HEK293T (cell line): ENCODE data around the gene PLB1.

ENCODE experiments used
- CTCF ChIA-PET: fragments of 350-600 bp; formaldehyde crosslinking; extraction: SDS; loops from one replicate; lab custom pipeline; 2021; ENCODE audit warnings: antibody characterized with exemption, inconsistent platforms; lab: Yijun Ruan, JAX
- POLR2A ChIA-PET: fragments of 350-600 bp; formaldehyde crosslinking; extraction: SDS; loops from one replicate; lab custom pipeline; 2020; ENCODE audit warnings: antibody characterized with exemption, inconsistent platforms; lab: Yijun Ruan, JAX
- DNase-seq: peaks from one replicate; pipeline ENCODE4 v3.0.0; 2012; ENCODE audit warnings: mixed read lengths; ENCODE audit errors: extremely low spot score
- ARNT ChIP-seq: fragments of 450-650 bp; IDR thresholded peaks from 2 replicates; pipeline ENCODE4 v1.6.1; 2017; ENCODE audit warnings: mild to moderate bottlenecking
- BHLHE40 ChIP-seq: fragments of 450-650 bp; IDR thresholded peaks from 2 replicates; pipeline ENCODE4 v1.6.1; 2016; ENCODE audit warnings: mild to moderate bottlenecking, moderate library complexity, borderline replicate concordance
- CTBP1 ChIP-seq: fragments of 450-650 bp; IDR thresholded peaks from 2 replicates; pipeline ENCODE4 v1.6.1; 2016; ENCODE audit warnings: borderline replicate concordance
- ELF4 ChIP-seq: fragments of 450-650 bp; IDR thresholded peaks from 2 replicates; pipeline ENCODE4 v1.6.1; 2017; ENCODE audit warnings: antibody characterized with exemption
- FOXA1 ChIP-seq: fragments of 450-650 bp; IDR thresholded peaks from 2 replicates; pipeline ENCODE4 v1.6.1; 2016; ENCODE audit warnings: mild to moderate bottlenecking
- FOXK2 ChIP-seq: fragments of 450-650 bp; IDR thresholded peaks from 2 replicates; pipeline ENCODE4 v1.6.1; 2016; ENCODE audit warnings: mild to moderate bottlenecking
- FOXM1 ChIP-seq: fragments of 450-650 bp; IDR thresholded peaks from 2 replicates; pipeline ENCODE4 v1.6.1; 2017; ENCODE audit warnings: mild to moderate bottlenecking, borderline replicate concordance
- HDGF ChIP-seq: fragments of 450-650 bp; IDR thresholded peaks from 2 replicates; pipeline ENCODE4 v1.6.1; 2017; ENCODE audit warnings: antibody characterized with exemption, borderline replicate concordance
- L3MBTL2 ChIP-seq: fragments of 450-650 bp; conservative IDR thresholded peaks from 2 replicates; pipeline ENCODE4 v1.6.1; 2016; ENCODE audit warnings: mild to moderate bottlenecking
- LEF1 ChIP-seq: fragments of 450-650 bp; IDR thresholded peaks from 2 replicates; pipeline ENCODE4 v1.6.1; 2017; ENCODE audit warnings: mild to moderate bottlenecking, borderline replicate concordance
- NFRKB ChIP-seq: fragments of 450-650 bp; IDR thresholded peaks from 2 replicates; pipeline ENCODE4 v1.6.1; 2016; ENCODE audit warnings: mild to moderate bottlenecking, moderate library complexity
- SP1 ChIP-seq: fragments of 450-650 bp; IDR thresholded peaks from 2 replicates; pipeline ENCODE4 v1.6.1; 2017
- SUZ12 ChIP-seq: fragments of 450-650 bp; IDR thresholded peaks from 2 replicates; pipeline ENCODE4 v1.6.1; 2016; ENCODE audit warnings: mild to moderate bottlenecking
- TARDBP ChIP-seq: fragments of 450-650 bp; IDR thresholded peaks from 2 replicates; pipeline ENCODE4 v1.6.1; 2016
- ZNF384 ChIP-seq: fragments of 450-650 bp; IDR thresholded peaks from 2 replicates; pipeline ENCODE4 v1.6.1; 2016
- TF ChIP-seq, protein P1 (sequence below): fragments of 450-650 bp; IDR thresholded peaks from 2 replicates; pipeline ENCODE4 v1.6.1; 2016

The PLB1 gene

GRCh38 chr2:28552045-28552823 lies 56.4 kb downstream of the PLB1 start:
- no peak for DNase-seq
- CTCF ChIA-PET, result no interaction called here
- TF ChIP-seq BHLHE40, result no peak
- TF ChIP-seq LEF1, result no peak
- TF ChIP-seq SUZ12, result no peak
- POLR2A ChIA-PET, result no interaction called here

- ChIA-PET CTCF (no interaction called here), POLR2A (no interaction called here)
- DNase-seq, result no peak
- TF ChIP-seq FOXK2 (no peak), NFRKB (no peak), ELF4 (no peak), FOXA1 (no peak), ZNF384 (no peak), SUZ12 (no peak), HDGF (no peak), FOXM1 (no peak), LEF1 (no peak), ARNT (no peak), SP1 (no peak), CTBP1 (no peak)
- TF ChIP-seq, protein P1, sequence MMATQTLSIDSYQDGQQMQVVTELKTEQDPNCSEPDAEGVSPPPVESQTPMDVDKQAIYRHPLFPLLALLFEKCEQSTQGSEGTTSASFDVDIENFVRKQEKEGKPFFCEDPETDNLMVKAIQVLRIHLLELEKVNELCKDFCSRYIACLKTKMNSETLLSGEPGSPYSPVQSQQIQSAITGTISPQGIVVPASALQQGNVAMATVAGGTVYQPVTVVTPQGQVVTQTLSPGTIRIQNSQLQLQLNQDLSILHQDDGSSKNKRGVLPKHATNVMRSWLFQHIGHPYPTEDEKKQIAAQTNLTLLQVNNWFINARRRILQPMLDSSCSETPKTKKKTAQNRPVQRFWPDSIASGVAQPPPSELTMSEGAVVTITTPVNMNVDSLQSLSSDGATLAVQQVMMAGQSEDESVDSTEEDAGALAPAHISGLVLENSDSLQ, result no peak
Observed at GRCh38 chr2:28556303-28556702, 60.4 kb downstream of the PLB1 start.

DNA sequence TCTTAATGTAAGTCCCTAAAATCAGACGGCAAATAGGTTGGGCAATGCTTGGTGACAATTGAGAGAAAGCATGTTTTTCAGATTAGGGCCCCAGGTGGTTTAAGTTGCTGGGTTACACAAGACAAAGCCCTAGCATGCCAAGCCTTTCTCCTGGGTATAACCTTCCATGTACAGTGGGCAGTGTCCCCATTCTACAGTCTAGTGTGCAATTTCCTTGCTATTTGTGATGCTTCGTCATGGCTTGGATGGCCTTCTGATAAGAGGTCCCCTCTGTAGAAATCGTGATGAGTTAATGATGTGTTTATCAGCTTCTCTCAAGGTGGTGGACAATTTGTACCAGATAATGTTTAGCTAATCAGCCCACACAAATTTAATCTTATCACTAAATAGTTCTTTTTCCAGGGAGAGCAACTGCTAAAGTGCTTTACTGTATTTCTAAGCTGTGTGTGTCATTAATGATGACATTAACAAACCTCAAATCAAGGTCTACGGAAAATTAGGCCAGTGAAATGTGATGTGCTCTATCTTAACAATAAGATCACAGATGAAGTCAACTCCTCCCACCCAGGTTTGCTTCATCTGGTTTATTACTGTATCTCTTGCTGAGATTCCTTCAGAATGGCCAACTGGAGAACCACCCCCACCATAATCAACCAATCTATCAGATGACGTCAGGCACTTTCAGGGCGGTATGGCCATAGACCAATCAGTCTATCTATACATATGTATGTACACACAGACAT lies 61.7 kb downstream of the PLB1 start:
- CTCF ChIA-PET, result interaction anchor here (1.0 kb wide), 1 partner anchor 9 kb away, joined by 5 read pairs; no protein-coding TSS in a partner anchor
- POLR2A ChIA-PET, result interaction anchor here (1.3 kb wide), 1 partner anchor 194 kb away, joined by 3 read pairs; the partner anchor contains the start of gene PPP1CB
- TF ChIP-seq SP1 (no peak), FOXA1 (no peak), L3MBTL2 (no peak), TARDBP (no peak), ZNF384 (no peak)
- no peak for DNase-seq

DNA sequence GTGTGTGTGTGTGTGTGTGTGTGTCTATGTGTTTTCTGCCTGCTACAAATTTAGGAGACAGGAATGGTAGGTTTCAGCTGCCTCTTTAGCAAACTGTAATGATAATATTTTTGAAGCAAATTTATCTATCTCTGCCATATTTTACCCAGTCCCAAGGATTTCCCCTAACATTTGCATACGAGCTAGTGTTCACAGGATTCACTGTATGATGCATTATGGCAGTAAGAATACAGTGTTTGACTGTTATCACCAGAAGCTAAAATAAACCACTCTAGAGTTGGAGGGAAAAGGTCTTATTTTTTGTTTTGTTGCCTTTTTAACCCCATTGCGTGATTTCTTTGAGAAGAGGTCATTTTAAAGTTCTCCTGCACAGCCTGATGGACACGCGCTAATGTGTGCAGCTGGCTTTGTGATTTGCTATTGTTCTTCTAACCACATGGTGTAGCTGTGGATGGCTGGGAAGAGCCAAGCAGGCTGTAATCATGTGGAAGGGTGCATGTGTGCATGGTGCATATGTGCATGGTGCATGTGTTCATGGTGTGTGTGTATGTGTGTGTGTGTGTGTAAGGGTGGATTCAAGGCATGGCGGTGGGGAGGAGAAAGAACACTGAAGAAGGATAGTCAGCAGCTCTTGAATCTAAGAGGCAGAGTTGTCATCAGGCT lies 62.4 kb downstream of the PLB1 start:
- TF ChIP-seq FOXA1, result no peak
- TF ChIP-seq TARDBP, result no peak
- TF ChIP-seq BHLHE40, result no peak
- no peak for TF ChIP-seq ZNF384
- no peak for TF ChIP-seq L3MBTL2
- TF ChIP-seq ARNT, result no peak
- no peak for TF ChIP-seq FOXK2
- POLR2A ChIA-PET, result interaction anchor here (1.3 kb wide), 1 partner anchor 194 kb away, joined by 3 read pairs; the partner anchor contains the start of gene PPP1CB
- DNase-seq, result no peak
- CTCF ChIA-PET, result no interaction called here

DNA sequence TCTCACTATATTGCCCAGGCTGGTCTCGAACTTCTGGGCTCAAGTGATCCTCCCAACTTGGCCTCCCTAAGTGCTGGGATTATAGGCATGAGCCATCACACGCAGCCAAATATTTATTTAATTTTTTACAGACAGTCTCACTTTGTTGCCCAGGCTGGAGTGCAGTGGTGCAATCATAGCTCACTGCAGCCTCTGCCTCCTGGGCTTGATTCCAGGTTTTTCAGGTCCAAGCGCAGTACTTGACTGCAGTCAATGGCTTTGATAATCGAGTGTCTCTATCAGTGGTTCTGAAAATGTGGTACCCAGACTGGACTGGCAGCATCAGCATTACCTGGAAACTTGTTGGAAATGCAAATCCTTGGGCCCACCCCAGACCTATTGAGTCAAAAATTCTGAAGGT lies 63.1 kb downstream of the PLB1 start:
- TF ChIP-seq ZNF384, result no peak
- TF ChIP-seq L3MBTL2, result no peak
- TF ChIP-seq ELF4, result no peak
- TF ChIP-seq SP1, result no peak
- TF ChIP-seq FOXA1, result no peak
- TF ChIP-seq FOXM1, result no peak
- no peak for TF ChIP-seq BHLHE40
- TF ChIP-seq CTBP1, result no peak
- no peak for TF ChIP-seq TARDBP
- TF ChIP-seq LEF1, result no peak
- TF ChIP-seq ARNT, result no peak
- no peak for TF ChIP-seq FOXK2
- TF ChIP-seq, protein P1, result no peak
- no peak for TF ChIP-seq SUZ12
- no peak for TF ChIP-seq HDGF
- TF ChIP-seq NFRKB, result no peak
- ChIA-PET CTCF (interaction anchor here (0.8 kb wide), 1 partner anchor 66 kb away, joined by 3 read pairs; no protein-coding TSS in a partner anchor), POLR2A (interaction anchor here (1.3 kb wide), 1 partner anchor 193 kb away, joined by 3 read pairs; the partner anchor contains the start of gene PPP1CB)
- no peak for DNase-seq

GRCh38 chr2:28563869-28564268 lies 68.0 kb downstream of the PLB1 start:
- no peak for DNase-seq
- ChIA-PET POLR2A (no interaction called here), CTCF (interaction anchor here (1.3 kb wide), 1 partner anchor 30 kb away, joined by 4 read pairs; no protein-coding TSS in a partner anchor)
- no peak for TF ChIP-seq SUZ12
- TF ChIP-seq FOXA1, result no peak
- no peak for TF ChIP-seq LEF1
- no peak for TF ChIP-seq ZNF384
- no peak for TF ChIP-seq TARDBP
- TF ChIP-seq ELF4, result no peak
- no peak for TF ChIP-seq BHLHE40
- no peak for TF ChIP-seq ARNT
